HG02759 (cell line): ENCODE measurements around the gene ALDH16A1.
"Not testable (repeated sequence)": the region's sequence is repeated elsewhere in the genome, so short reads cannot be mapped to it uniquely, and the experiment has no call there.

ENCODE experiments used
- ATAC-seq: cut with Tn5 transposase; IDR thresholded peaks from one replicate; pipeline ENCODE4 v1.9.1; 2021; ENCODE audit warnings: mild to moderate bottlenecking, moderate library complexity; ENCODE audit not compliant: unreplicated experiment

Gene ALDH16A1

GRCh38 chr19:49461656-49462055 is 8.6 kb downstream of the ALDH16A1 start:
- no peak for ATAC-seq

- no peak for ATAC-seq
Observed at GRCh38 chr19:49462492-49462891, 9.5 kb downstream of the ALDH16A1 start.

- ATAC-seq = no peak
Observed at GRCh38 chr19:49463960-49464740, 11.1 kb downstream of the ALDH16A1 start.

- no peak for ATAC-seq
Observed at GRCh38 chr19:49465371-49465770, 12.3 kb downstream of the ALDH16A1 start.

GRCh38 chr19:49468199-49468598 is 15.2 kb downstream of the ALDH16A1 start:
- no peak for ATAC-seq

GRCh38 chr19:49468746-49469447 is 15.9 kb downstream of the ALDH16A1 start:
- peak; percentile 70 for ATAC-seq

GRCh38 chr19:49469828-49470614 is 17.0 kb downstream of the ALDH16A1 start:
- peak; percentile 58 for ATAC-seq

GRCh38 chr19:49470615-49470978 is 17.6 kb downstream of the ALDH16A1 start:
- no peak for ATAC-seq

- no peak for ATAC-seq
Observed at GRCh38 chr19:49472936-49473335, 19.9 kb downstream of the ALDH16A1 start.

GRCh38 chr19:49473501-49473867 is 20.5 kb downstream of the ALDH16A1 start:
- not testable (repeated sequence) for ATAC-seq

GRCh38 chr19:49473868-49474541 is 21.0 kb downstream of the ALDH16A1 start, which contains the start of gene FLT3LG:
FLT3LG (plus strand) TSS chr19:49474215; CDS start chr19:49474640, 425 bp downstream.
- ATAC-seq = peak; percentile 51

- no peak for ATAC-seq
Observed at GRCh38 chr19:49474542-49474924, 21.5 kb downstream of the ALDH16A1 start.

GRCh38 chr19:49475191-49475917 is 22.3 kb downstream of the ALDH16A1 start:
- no peak for ATAC-seq

GRCh38 chr19:49475995-49476880 is 23.2 kb downstream of the ALDH16A1 start:
- ATAC-seq = no peak

- ATAC-seq = no peak
Observed at GRCh38 chr19:49479975-49480628, 27.1 kb downstream of the ALDH16A1 start.

GRCh38 chr19:49481020-49481683 is 28.1 kb downstream of the ALDH16A1 start:
- no peak for ATAC-seq

- no peak for ATAC-seq
Observed at GRCh38 chr19:49486232-49486631, 33.2 kb downstream of the ALDH16A1 start.

- no peak for ATAC-seq
Observed at GRCh38 chr19:49486710-49487276, 33.8 kb downstream of the ALDH16A1 start.
